Activated CD4-positive, CD25-positive, alpha-beta regulatory T cell treated with anti-CD3 and anti-CD28 coated beads, Interleukin-2, amount 50 U/mL, for 72 hours (primary cell): Measurements from ENCODE around the gene FGF3.

Source experiments
- DNase-seq: peaks from one replicate; pipeline ENCODE4 v3.0.0; 2021

FGF3 gene

GRCh38 chr11:69818603-69819441, at the start of gene FGF3:
Gene FGF3 (minus strand): TSS chr11:69819416. CDS start chr11:69818933, 483 bp downstream.
- no peak for DNase-seq

GRCh38 chr11:69868871-69869270, 49.7 kb upstream of the FGF3 start:
- DNase-seq: no peak

- no peak for DNase-seq
Observed at GRCh38 chr11:69868006-69868810, 49.0 kb upstream of the FGF3 start.

DNA sequence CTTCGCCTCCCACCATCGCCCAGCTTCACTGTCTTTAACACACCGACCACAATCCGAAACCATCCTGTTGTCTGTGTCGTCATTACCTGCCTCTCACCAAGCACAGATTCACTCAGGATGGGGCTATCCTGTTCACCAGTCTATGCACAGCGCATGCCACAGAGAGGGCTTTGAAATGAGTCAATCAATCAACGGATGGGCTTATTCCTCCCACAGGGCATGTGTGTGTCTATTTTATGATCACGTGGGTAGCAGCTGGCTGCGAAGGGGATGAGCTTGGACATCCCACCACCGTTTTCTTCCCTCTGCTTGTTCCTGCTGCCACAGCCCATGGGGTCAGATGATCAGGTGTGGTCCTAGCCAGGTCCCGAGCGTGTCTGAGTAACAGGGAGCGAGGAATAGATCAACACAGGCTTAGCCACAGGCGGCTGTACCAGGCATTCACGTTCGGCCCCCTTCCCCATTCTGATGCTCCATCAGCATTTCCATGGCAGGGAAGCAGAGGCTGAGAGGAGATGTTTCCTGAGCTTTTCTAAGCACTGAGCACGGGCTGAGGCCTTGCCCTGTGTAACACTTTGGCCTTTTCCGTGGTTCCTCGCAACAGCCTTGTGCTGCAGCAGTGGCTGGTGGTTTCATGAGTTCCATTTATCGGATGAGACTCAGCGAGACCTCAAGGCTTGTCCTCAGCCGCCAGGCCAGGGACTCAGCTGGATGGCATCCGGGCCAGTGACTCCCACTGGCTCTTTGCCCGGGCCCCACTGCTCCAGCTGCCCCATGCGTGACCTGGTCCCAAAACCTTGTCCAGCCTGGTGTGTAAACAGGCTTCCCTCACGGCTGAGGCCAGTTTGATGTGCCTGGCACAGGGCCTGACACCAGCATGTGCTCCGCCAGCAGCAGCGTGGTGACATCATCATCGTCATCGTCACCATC, 48.1 kb upstream of the FGF3 start:
- no peak for DNase-seq

- DNase-seq: no peak
Observed at GRCh38 chr11:69866648-69867047, 47.4 kb upstream of the FGF3 start.

GRCh38 chr11:69865707-69866106, 46.5 kb upstream of the FGF3 start:
- DNase-seq: no peak

DNA sequence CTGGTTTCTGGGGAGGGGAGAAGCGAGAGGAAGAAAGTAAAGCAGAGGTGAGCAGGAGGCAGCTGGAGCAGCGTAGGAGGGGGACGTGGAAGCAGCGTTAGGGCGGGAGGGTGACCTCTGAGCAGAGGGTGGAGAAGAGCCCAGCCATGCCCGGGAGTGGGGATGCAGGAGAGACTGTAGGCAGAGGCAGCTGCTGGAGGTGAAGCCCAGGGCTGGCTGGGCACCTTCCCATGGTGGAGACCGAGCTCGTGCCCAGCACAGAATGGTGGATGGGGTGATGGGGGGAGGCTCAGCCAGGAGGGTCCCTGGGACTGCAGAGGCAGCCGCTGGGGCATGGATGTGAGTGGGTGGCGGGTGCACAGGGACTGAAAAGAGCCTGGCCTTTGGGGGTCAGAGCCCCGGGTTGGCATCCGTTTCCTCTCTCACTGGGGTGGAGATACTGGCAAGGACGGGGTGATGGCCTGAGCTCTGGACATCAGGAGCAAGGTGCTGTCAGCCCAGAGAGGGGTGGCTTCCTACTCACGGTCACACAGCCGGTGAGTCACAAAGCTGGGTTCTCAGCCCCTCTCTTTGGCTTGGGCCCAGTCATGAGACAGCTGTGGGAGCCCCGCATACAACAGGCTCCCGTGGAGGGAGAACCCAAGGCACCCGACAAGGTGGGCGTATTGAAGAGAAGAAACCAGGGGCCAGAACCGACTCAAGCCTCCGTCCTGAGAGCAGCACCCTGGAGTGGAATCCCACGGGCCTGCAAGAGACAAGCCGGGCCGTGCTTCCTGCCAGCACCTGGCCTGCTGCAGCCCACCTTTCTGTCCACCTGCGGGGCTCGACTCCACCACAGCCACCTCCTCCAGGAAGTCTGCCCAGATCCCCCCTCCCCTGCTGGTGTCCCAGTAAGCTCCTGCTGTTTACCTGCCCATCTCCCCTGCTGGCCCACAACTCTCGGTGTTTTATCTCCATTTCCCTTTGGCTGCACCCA, 45.8 kb upstream of the FGF3 start:
- DNase-seq: no peak

- no peak for DNase-seq
Observed at GRCh38 chr11:69863544-69864200, 44.5 kb upstream of the FGF3 start.

DNA sequence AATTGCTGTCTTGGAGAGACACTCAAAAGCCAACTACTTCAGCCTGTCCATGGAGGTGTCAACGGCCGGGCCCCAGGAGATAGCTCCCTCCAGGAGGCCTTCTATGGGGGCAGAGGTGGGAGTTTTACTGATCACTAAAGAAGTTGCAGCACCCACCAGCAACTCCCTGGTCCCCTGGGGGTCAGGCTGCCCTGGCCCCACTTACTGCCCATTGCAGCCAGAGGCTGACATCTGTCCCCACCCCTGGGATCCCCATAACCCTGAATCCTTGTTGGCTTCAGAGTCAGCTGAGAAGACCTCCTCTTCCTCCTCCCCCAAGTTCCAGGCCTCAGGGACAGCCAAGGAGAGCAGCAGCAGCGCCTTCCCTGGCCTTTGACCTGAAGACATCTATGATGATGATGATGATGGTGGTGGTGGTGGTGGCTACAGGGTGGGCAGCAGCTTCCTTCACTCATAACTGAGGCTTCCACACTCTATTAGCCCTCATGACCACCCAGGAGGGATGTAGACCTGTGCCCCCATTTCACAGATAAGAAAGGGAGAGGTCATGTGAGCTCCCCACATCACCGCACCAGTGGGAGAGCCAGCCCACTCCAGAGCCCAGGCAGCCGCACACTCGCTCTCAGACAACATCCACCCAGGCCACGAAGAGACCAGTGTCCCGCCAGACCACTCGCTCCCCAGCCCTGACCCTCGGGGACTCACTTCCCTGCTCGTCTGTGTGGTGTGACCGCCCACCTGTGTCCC, 43.8 kb upstream of the FGF3 start:
- no peak for DNase-seq

DNA sequence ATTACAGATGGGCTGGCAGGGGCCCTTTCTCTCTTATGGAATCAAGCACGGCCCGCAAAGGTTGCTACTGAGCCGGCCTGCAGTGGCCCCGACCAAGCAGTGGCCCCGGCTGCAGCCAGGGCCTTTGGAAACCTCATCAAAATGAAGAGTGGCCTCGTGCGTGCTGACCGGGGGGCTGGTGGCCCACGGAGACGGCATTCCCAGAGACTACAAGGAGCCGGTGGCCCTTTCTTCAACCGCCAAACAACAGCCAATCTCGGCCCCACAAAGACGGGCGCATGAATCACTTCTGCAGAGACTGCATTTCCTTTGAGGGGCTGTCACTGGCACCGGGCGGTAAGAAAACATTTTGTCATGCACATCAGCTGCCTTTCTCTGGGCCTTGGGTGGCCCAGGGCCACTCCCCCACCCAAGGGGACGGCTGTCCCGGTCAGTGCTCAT, 43.1 kb upstream of the FGF3 start:
- DNase-seq: no peak

- no peak for DNase-seq
Observed at GRCh38 chr11:69861901-69862300, 42.7 kb upstream of the FGF3 start.

GRCh38 chr11:69860796-69861445, 41.7 kb upstream of the FGF3 start:
- DNase-seq: no peak

- DNase-seq: no peak
Observed at GRCh38 chr11:69860244-69860643, 41.0 kb upstream of the FGF3 start.

GRCh38 chr11:69859275-69859934, 40.2 kb upstream of the FGF3 start:
- DNase-seq: no peak

DNA sequence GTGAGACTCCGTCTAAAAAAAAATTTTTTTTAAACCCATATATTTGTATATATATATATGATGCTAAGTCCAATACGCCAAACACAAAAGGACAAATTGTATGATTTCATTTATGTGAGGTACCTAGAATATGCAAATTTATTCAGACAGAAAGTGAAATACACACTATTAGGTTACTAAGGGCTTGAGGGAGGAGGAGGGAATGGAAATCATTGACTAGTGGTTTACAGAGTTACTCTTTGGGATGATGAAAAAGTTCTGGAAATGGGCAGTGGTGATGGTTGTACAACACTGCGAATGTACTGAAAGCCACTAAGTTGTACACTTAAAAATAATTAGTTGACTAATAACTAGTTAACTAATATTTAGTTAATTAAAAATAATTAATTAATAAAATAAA, 36.2 kb upstream of the FGF3 start:
- DNase-seq: no peak

DNA sequence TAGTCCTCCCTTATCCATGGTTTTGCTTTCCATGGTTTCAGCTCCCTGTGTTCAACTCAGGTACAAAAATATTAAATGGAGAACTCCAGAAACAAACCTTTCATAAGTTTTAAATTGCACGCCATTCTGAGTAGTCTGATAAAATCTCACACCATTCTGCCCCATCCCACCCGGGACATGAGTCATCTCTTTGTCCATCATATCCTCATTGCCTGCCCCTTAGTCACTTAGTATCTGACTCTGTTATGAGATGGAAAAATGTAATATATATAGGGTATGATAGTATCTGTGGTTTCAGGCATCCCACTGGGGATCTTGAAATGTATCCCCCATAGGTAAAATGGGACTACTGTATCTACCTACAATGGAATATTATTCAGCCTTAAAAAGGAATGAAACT, 35.5 kb upstream of the FGF3 start:
- DNase-seq: no peak

GRCh38 chr11:69852056-69852455, 32.8 kb upstream of the FGF3 start:
- no peak for DNase-seq

DNA sequence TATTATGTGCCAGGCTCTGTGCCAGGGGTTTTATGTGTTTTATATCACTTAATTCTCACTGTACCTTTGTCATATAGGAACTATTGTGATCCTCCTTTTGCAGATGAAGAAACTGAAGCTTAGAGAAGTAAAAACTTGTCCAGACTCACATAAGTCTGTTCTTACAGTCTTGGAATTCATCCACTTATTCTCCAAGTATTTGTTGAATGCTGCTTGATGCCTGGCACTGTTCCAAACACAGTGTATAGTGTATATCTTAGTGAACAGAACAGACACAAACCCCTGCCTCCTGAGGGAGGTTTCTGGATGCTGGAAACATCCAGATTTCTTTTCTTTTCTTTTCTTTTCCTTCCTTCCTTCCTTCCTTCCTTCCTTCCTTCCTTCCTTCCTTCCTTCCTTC, 29.0 kb upstream of the FGF3 start:
- DNase-seq: no peak

DNA sequence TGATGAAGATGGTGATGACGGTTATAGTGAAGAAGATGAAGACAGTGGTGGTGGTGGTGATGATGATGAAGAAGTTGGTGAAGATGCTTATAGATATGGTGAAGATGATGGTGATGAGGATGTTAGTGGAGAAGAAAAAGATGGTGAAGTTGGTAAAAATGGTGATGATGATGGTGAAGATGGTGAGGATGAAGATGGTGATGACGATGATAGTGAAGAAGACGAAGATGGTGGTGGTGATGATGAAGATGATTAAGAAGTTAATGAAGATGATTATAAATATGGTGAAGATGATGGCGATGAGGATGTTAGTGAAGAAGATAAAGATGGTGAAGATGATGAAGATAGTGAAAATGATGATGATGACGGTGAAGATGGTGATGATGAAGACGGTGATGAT, 25.2 kb upstream of the FGF3 start:
- no peak for DNase-seq
